AG09309 (cell line): ENCODE results near the gene FCHSD2.

Experiments used
- DNase-seq: peaks from one replicate; pipeline ENCODE4 v3.0.0-alpha.2; 2010; ENCODE audit warnings: low read depth
- H3K4me3 ChIP-seq: 2 replicates; pipeline ENCODE4 v1.5.1; 2011; ENCODE audit warnings: mild to moderate bottlenecking, low read depth, low read length, moderate library complexity; ENCODE audit not compliant: control insufficient read depth
- TF ChIP-seq, protein P1 (sequence below): IDR thresholded peaks from 2 replicates; pipeline ENCODE4 v1.5.1; 2011; ENCODE audit warnings: mild to moderate bottlenecking, low read depth, low read length, inconsistent platforms; ENCODE audit not compliant: insufficient read depth, control insufficient read depth; ENCODE audit errors: missing control alignments

FCHSD2 gene

DNA sequence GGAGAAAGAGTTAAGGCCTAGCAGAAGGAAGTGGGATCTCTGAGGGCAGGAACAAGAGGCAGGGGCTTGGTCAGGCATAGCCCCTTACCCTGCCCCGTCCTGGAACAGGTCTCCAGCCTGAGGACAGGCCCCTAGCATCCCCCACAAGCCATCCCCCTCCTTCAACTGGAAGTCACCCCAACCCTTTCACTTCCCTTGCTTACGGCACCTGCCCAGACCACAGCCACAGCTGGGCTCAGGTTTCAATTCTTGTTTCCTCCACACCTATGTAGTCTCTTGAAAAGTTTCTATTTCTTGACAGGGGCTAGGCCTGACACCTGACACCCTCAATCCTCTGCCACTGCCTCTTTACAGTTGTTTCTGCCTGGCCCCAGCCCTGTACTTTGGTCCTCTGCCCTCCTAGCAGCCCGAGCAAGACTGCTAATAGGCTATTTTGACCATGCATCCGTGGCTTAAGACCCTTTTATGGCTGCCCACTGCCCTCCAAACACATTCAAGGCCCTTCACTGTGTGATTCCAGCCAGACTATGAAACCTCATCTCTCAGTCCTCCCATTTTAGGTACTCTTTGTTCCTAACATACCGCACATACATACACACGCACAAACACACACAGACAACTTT lies 10.9 kb upstream of the FCHSD2 start:
- DNase-seq = no peak
- no peak overlapping the region for H3K4me3 ChIP-seq
- TF ChIP-seq, protein P1, sequence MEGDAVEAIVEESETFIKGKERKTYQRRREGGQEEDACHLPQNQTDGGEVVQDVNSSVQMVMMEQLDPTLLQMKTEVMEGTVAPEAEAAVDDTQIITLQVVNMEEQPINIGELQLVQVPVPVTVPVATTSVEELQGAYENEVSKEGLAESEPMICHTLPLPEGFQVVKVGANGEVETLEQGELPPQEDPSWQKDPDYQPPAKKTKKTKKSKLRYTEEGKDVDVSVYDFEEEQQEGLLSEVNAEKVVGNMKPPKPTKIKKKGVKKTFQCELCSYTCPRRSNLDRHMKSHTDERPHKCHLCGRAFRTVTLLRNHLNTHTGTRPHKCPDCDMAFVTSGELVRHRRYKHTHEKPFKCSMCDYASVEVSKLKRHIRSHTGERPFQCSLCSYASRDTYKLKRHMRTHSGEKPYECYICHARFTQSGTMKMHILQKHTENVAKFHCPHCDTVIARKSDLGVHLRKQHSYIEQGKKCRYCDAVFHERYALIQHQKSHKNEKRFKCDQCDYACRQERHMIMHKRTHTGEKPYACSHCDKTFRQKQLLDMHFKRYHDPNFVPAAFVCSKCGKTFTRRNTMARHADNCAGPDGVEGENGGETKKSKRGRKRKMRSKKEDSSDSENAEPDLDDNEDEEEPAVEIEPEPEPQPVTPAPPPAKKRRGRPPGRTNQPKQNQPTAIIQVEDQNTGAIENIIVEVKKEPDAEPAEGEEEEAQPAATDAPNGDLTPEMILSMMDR = no peak

DNA sequence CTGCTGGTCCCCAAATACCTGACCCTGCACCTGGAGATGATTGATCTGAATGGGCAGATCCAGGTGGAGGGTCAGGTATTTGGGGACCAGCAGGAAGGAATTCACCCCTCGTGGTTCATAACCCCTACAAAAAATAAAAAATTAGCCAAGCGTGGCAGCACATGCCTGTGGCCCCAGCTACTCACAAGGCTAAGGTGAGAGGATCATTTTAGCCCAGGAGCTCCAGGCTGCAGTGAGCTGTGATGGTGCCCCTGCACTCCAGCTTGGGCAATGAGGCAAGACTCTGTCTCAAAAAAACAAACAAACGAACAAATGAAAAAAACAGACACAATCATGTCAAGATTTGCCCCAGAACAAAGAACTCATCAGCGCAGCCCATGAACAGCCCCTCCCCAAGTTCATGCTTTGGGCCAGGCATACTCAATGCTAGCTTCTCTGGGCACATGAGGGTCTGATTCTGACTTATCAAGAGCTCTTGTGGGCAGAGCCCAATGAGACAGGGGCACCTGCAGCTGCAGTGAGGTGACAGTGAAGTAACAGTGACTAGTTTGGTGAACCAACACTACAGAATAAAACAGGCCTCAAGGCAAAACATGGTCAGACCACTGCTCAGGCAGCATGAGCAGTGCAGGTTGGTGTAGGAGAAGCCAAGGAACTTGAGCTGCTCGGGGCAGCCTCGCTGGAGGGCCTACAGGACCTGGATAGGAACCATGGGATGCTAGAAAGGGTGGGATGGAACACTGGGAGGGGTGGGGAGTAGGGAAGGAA lies 10.2 kb upstream of the FCHSD2 start:
- DNase-seq = no peak
- no peak overlapping the region for H3K4me3 ChIP-seq
- TF ChIP-seq, protein P1 = no peak

DNA sequence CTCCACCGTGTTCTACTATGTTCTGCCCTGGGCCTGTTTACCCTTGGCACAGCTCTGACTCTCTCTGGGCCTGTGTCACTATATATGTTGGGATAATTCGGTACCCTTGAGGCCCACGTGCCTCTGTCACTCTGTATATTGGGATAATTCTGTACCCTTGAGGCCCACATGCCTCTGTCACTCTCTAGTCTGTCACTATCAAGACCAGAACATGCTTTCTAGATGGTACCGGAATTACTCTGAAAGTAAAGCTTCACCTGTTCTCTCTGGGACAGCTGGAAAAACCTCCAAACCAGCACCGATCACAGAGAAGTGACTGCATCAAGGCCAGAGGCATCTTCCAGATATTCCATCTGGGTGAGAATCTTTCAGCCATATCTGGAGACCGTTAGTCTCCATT lies 9.3 kb upstream of the FCHSD2 start:
- TF ChIP-seq, protein P1 = no peak
- H3K4me3 ChIP-seq = no peak overlapping the region
- DNase-seq = no peak

DNA sequence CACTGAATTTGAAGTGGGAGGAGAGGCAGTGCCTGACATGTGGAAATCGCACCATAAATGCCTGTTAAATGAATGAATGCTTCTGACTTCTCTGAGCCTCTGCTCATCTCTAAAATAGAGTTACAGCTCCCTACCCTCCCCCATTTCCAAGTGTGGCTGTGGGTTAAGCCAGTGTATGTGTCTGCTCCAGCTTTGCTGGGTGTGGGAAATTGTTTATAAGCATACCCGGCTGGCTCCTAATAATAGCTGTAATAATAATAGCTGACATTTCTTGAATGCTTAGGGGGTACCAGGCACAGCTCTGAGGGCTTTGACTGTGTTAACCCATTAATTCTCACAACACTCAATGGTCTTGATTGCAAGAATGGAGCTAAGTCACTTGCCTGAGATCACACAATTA lies 7.0 kb upstream of the FCHSD2 start:
- H3K4me3 ChIP-seq = no peak overlapping the region
- TF ChIP-seq, protein P1 = no peak
- no peak for DNase-seq

DNA sequence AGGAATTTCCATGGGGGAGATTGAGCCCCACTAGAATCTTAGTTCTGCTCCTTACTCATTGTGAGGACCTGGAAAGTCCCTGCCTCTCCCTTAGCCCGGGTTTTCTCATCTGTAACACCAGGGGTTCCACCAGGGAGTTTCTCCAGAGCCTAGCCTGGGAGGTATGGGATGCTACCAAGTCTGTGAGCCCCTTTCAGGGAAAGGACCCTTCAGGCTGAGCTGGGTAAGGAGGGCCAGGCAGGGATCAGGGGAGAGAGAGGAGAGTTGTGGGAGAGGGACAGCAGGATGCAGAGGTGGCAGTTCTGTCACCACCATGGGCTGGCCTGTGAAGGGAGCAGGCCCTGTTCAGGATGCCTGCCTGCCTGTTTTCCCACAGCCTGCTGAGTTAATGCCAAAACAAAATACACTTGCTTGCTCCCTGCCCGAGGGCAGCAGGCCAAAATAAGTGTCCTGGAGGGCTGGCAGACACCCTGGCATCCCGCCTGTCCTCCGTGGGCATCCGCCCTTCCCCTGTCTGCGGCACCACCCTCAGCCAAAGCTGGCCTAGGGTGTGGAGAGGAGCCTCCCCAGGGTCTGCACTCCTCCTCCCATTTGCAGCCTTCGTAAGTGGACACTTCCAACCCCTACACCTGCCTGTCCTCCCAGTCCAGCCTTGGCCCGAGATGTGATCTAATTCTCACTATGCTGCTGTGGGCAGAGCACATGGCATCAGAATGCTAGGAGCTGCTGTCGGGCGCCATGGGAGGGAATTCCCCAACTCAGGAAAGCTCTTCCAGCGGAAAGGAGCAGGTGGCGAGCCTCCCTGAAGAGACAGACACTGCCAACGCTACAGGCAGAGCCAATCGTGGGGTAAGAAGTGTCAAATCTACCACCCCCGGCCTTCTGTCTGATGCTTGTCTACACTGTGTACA lies 5.9 kb upstream of the FCHSD2 start:
- TF ChIP-seq, protein P1 = no peak
- DNase-seq = no peak
- H3K4me3 ChIP-seq = no peak overlapping the region

DNA sequence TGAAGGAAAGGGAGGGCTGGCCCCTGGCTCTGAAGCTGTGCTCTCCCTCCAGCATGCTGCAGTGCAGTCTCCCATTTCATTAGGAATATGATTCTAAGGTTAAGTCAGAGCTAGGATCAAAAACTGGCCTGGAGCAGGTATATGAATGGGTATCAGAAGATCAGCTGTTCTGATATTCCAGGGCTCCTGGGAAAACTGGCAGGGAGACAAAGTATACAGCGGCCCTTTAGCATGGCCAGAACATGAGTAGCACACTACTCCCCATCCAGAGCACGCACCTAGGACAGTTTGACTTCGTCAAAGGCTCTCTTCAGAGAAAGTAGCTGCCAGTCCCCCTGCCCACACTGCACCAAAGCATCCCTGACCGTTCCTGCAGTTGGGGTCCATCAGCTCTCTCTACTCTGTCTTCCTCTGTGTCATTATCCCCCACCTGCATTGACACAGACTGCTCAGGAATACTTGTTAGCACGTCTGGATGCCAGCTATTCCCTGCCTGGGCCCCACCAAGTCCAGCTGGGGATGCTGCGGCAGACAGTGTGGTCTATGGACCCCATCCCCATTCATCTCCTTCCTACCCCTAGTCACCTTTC lies 4.0 kb upstream of the FCHSD2 start:
- no peak for DNase-seq
- H3K4me3 ChIP-seq = no peak overlapping the region
- TF ChIP-seq, protein P1 = no peak
